Measurements from ENCODE around the gene CUL4A. TPM values are rescaled to one million over a fixed set of nuclear protein-coding genes. Genes with fewer than 3 reads are reported as not detected.
A peak's percentile ranks its signal among the peaks of the same experiment; 100 is the strongest.
"Not testable (repeated sequence)": the region's sequence is repeated elsewhere in the genome, so short reads cannot be mapped to it uniquely, and the experiment has no call there.

The CUL4A gene
- total and polyA plus RNA-seq, 10 donors: 24.4 to 99.3 (median 63.9) TPM

- no peak overlapping the region for H3K27ac ChIP-seq
- H3K4me1 ChIP-seq: no peaks in the 10 kb centered on the region
- no peak overlapping the region for H3K4me3 ChIP-seq
- no peak for TF ChIP-seq POLR2AphosphoS5 (IDR thresholded peaks at IDR 0.05)
- TF ChIP-seq CTCF (IDR thresholded peaks at IDR 0.05 in 8 of 11, conservative IDR thresholded peaks at IDR 0.05 in 3 of 11): no peak
- no peak for TF ChIP-seq POLR2A (IDR thresholded peaks at IDR 0.05)
- WGBS, 5 donors: 83 to 94% (median 87%) methylated on average over 6 of the region's 6 CpGs
- H3K9me3 ChIP-seq: no peaks in the 10 kb centered on the region
- H3K36me3 ChIP-seq: peaks cover 3 to 100% (median 96%) of the 10 kb centered on the region in 6 donors
- no peak for DNase-seq
- H3K27me3 ChIP-seq (replicated peaks in 1 of 7): no peaks in the 10 kb centered on the region
- intact Hi-C loops (cut with DNase I; ENCODE audit: low total_unique reads): no loop called here
Observed at GRCh38 chr13:113243847-113244246, 34.4 kb downstream of the CUL4A start.

- H3K4me3 ChIP-seq: no peak overlapping the region
- no peaks in the 10 kb centered on the region for H3K9me3 ChIP-seq
- H3K27ac ChIP-seq: no peak overlapping the region
- no peak for DNase-seq
- 73 to 85% (median 73%) methylated on average over 10 of the region's 10 CpGs for WGBS, 5 donors
- intact Hi-C loops (cut with DNase I; ENCODE audit: low total_unique reads): no loop called here
- no peak for TF ChIP-seq POLR2A (IDR thresholded peaks at IDR 0.05)
- peak in 1 of 11 experiments; percentile 21 for TF ChIP-seq CTCF (IDR thresholded peaks at IDR 0.05 in 8 of 11, conservative IDR thresholded peaks at IDR 0.05 in 3 of 11)
- H3K4me1 ChIP-seq: no peaks in the 10 kb centered on the region
- H3K27me3 ChIP-seq (replicated peaks in 1 of 7): no peaks in the 10 kb centered on the region
- peaks cover 3 to 100% (median 97%) of the 10 kb centered on the region in 6 donors for H3K36me3 ChIP-seq
Observed at GRCh38 chr13:113245849-113246796, 36.7 kb downstream of the CUL4A start.

GRCh38 chr13:113252516-113253095 lies 43.2 kb downstream of the CUL4A start:
- intact Hi-C loops (cut with DNase I; ENCODE audit: low total_unique reads): no loop called here
- TF ChIP-seq POLR2A (IDR thresholded peaks at IDR 0.05): no peak
- Histone ChIP-seq H3K4me1 (no peaks in the 10 kb centered on the region), H3K36me3 (peaks cover 0 to 100% (median 94%) of the 10 kb centered on the region in 6 donors), H3K4me3 (no peak overlapping the region), H3K27ac (no peak overlapping the region), H3K27me3 (replicated peaks in 1 of 7) (no peaks in the 10 kb centered on the region), H3K9me3 (no peaks in the 10 kb centered on the region)
- 83 to 92% (median 90%) methylated on average over 9 to 11 of the region's 11 CpGs for whole genome bisulfite sequencing, 5 donors
- DNase-seq: no peak

GRCh38 chr13:113257908-113258307 lies 48.5 kb downstream of the CUL4A start:
- DNase-seq; H3K27ac ChIP-seq; intact Hi-C loops (cut with DNase I; ENCODE audit: low total_unique reads); H3K9me3 ChIP-seq; H3K27me3 ChIP-seq (replicated peaks in 1 of 7); H3K4me3 ChIP-seq: not testable (repeated sequence)
- Histone ChIP-seq H3K4me1 (peaks cover 0 to 13% (median 0%) of the 10 kb centered on the region in 6 donors), H3K36me3 (peaks cover 0 to 100% (median 86%) of the 10 kb centered on the region in 6 donors)
- WGBS, 5 donors: 96 to 100% (median 97%) methylated on average over 6 of the region's 6 CpGs
